T-cell (primary cell): ENCODE data around the gene NABP2. TPM values are rescaled to one million over a fixed set of nuclear protein-coding genes. Genes with fewer than 3 reads are reported as not detected.

ENCODE experiments used
- ATAC-seq, 4 experiments: fragments of 200-7000 bp in 3 of 4; fragments of 150-1000 bp in 1 of 4; cut with Tn5 transposase; replicated peaks in 1 of 4; 1 replicate in 3 of 4; 2 replicates in 1 of 4; pipeline ENCODE4 v1.10.0; 2021; ENCODE audit warnings: moderate library complexity in 3 of 4, mild to moderate bottlenecking in 2 of 4, moderate number of reproducible peaks in 1 of 4
- CTCF ChIA-PET, 2 donors: fragments of 300-600 bp; sonication (Branson Sonifier 250); formaldehyde crosslinking; loops; one replicate each; lab custom pipeline; 2022; ENCODE audit warnings: antibody characterized with exemption in 2 of 2; lab: Charles Lee
- POLR2A ChIA-PET, 2 donors: fragments of 300-600 bp; sonication (Branson Sonifier 250); formaldehyde crosslinking; loops; one replicate each; lab custom pipeline; 2022; ENCODE audit warnings: antibody characterized with exemption in 2 of 2; lab: Charles Lee
- DNase-seq, 35 experiments: peaks; one replicate each; pipeline versions ENCODE4 v3.0.0 to v3.0.0-alpha.2; 2013 to 2023
- H3K27ac ChIP-seq: one replicate; pipeline ENCODE4 v1.5.1; 2013; ENCODE audit warnings: low read length
- H3K27me3 ChIP-seq, 2 experiments: replicated peaks in 1 of 2; 1 replicate in 1 of 2; 2 replicates in 1 of 2; pipeline versions ENCODE4 v1.6.1 to v1.7.0; 2013; ENCODE audit warnings: low read length in 1 of 2, mixed read lengths in 1 of 2; ENCODE audit not compliant: control insufficient read depth in 2 of 2, insufficient read depth in 2 of 2; ENCODE audit errors: extremely low read depth in 1 of 2
- H3K36me3 ChIP-seq, 2 donors: 1 replicate in 1 of 2; 2 replicates in 1 of 2; pipeline versions ENCODE4 v1.6.1 to v1.7.0; 2013; ENCODE audit warnings: low read length in 1 of 2; ENCODE audit not compliant: control insufficient read depth in 2 of 2, insufficient read depth in 1 of 2; ENCODE audit errors: extremely low read depth in 1 of 2
- H3K4me1 ChIP-seq, 2 experiments: 1 replicate in 1 of 2; 2 replicates in 1 of 2; pipeline versions ENCODE4 v1.6.1 to v1.7.0; 2013; ENCODE audit warnings: low read length in 2 of 2, mixed read lengths in 1 of 2; ENCODE audit not compliant: insufficient read depth in 2 of 2, control insufficient read depth in 1 of 2; ENCODE audit errors: extremely low read depth in 1 of 2
- H3K4me3 ChIP-seq, 2 donors: 1 replicate in 1 of 2; 2 replicates in 1 of 2; pipeline versions ENCODE4 v1.5.1 to v1.7.0; 2013; ENCODE audit warnings: mild to moderate bottlenecking in 2 of 2, low read length in 1 of 2, moderate library complexity in 1 of 2; ENCODE audit not compliant: control insufficient read depth in 1 of 2; ENCODE audit errors: extremely low read depth in 1 of 2
- H3K9me3 ChIP-seq: 2 replicates; pipeline ENCODE4 v1.7.0; 2013
- H3K27ac Mint-ChIP-seq, 2 donors: one replicate each; pipeline ENCODE4 v1.8.0; 2020 to 2021; ENCODE audit warnings: mild to moderate bottlenecking in 2 of 2, mixed read lengths in 2 of 2
- H3K27me3 Mint-ChIP-seq, 2 donors: one replicate each; pipeline ENCODE4 v1.8.0; 2021 to 2022; ENCODE audit warnings: mixed read lengths in 2 of 2
- H3K36me3 Mint-ChIP-seq: one replicate; pipeline ENCODE4 v1.8.0; 2021; ENCODE audit warnings: mixed read lengths
- H3K4me1 Mint-ChIP-seq, 3 donors: one replicate each; pipeline ENCODE4 v1.8.0; 2020 to 2022; ENCODE audit warnings: mixed read lengths in 3 of 3, mild to moderate bottlenecking in 1 of 3
- H3K4me3 Mint-ChIP-seq, 3 donors: one replicate each; pipeline ENCODE4 v1.8.0; 2020 to 2022; ENCODE audit warnings: mild to moderate bottlenecking in 3 of 3, mixed read lengths in 3 of 3, moderate library complexity in 3 of 3
- H3K9me3 Mint-ChIP-seq, 3 donors: one replicate each; pipeline ENCODE4 v1.8.0; 2020 to 2022; ENCODE audit warnings: mixed read lengths in 3 of 3
- WGBS: methylation state at CpG from one replicate; pipeline ENCODE4 v1.1.5; 2013; ENCODE audit warnings: missing lambda C conversion rate; ENCODE audit not compliant: insufficient coverage; 5-methylcytosine and 5-hydroxymethylcytosine counted together
- total RNA-seq, 35 experiments: library from RNA in 6 of 35; stranded (reverse) in 6 of 35; fragments of 120-200 nt in 1 of 35; gene quantifications; one replicate each; pipeline versions ENCODE4 v1.2.1 to v1.2.4 and lab custom pipeline; 2013 to 2026

The NABP2 gene
- total RNA-seq, 5 donors from 2014 or later (not counting 1 experiment from before 2014, with no cell fraction given): 11.8 to 19.1 (median 14.0) TPM

GRCh38 chr12:56234746-56235436 lies 10.7 kb downstream of the NABP2 start:
- no peaks in the 10 kb centered on the region for H3K4me1 Mint-ChIP-seq
- Histone ChIP-seq H3K27me3 (no peaks in the 10 kb centered on the region), H3K36me3 (peaks cover 4 to 9% of the 10 kb centered on the region in 2 donors), H3K27ac (no peak overlapping the region), H3K9me3 (no peaks in the 10 kb centered on the region), H3K4me3 (no peak overlapping the region), H3K4me1 (no peaks in the 10 kb centered on the region)
- H3K4me3 Mint-ChIP-seq: no peak overlapping the region
- DNase-seq (no peak), ATAC-seq (no peak)
- H3K27me3 Mint-ChIP-seq: no peaks in the 10 kb centered on the region
- H3K9me3 Mint-ChIP-seq: no peaks in the 10 kb centered on the region
- no peak overlapping the region for H3K27ac Mint-ChIP-seq
- peaks cover 3% of the 10 kb centered on the region for H3K36me3 Mint-ChIP-seq
- ChIA-PET POLR2A (interaction anchor here in 1 of 2 donors (0.7 kb wide), 1 partner anchor 20 kb away, joined by 7 read pairs; no protein-coding TSS in a partner anchor), CTCF (no interaction called here)
- WGBS: 79% methylated on average over 7 of the region's 16 CpGs

GRCh38 chr12:56236091-56236490 lies 11.9 kb downstream of the NABP2 start:
- H3K27ac Mint-ChIP-seq: no peak overlapping the region
- no peak for DNase-seq
- Histone ChIP-seq H3K9me3 (no peaks in the 10 kb centered on the region), H3K27me3 (no peaks in the 10 kb centered on the region), H3K4me3 (no peak overlapping the region), H3K4me1 (no peaks in the 10 kb centered on the region), H3K36me3 (peaks cover 14 to 18% of the 10 kb centered on the region in 2 donors), H3K27ac (no peak overlapping the region)
- ChIA-PET POLR2A (interaction anchor here in 1 of 2 donors (0.5 kb wide), 1 partner anchor 16 kb away, joined by 3 read pairs; no protein-coding TSS in a partner anchor), CTCF (no interaction called here)
- H3K4me3 Mint-ChIP-seq: no peak overlapping the region
- H3K27me3 Mint-ChIP-seq: no peaks in the 10 kb centered on the region
- ATAC-seq: no peak
- H3K9me3 Mint-ChIP-seq: no peaks in the 10 kb centered on the region
- no peaks in the 10 kb centered on the region for H3K4me1 Mint-ChIP-seq
- WGBS: 92% methylated on average over 5 of the region's 6 CpGs
- peaks cover 5% of the 10 kb centered on the region for H3K36me3 Mint-ChIP-seq

- no peaks in the 10 kb centered on the region for H3K9me3 ChIP-seq
- DNase-seq (no peak), ATAC-seq (no peak)
- Mint-ChIP-seq H3K27ac (no peak overlapping the region), H3K4me3 (no peak overlapping the region), H3K27me3 (no peaks in the 10 kb centered on the region), H3K36me3 (peaks cover 12% of the 10 kb centered on the region), H3K4me1 (no peaks in the 10 kb centered on the region), H3K9me3 (no peaks in the 10 kb centered on the region)
- POLR2A ChIA-PET: no interaction called here
- H3K4me3 ChIP-seq: no peak overlapping the region
- peaks cover 21 to 23% of the 10 kb centered on the region in 2 donors for H3K36me3 ChIP-seq
- no peaks in the 10 kb centered on the region for H3K27me3 ChIP-seq
- CTCF ChIA-PET: no interaction called here
- no peaks in the 10 kb centered on the region for H3K4me1 ChIP-seq
- WGBS: 77% methylated on average over 3 of the region's 5 CpGs
- H3K27ac ChIP-seq: no peak overlapping the region
Measured at GRCh38 chr12:56236985-56237384, 12.8 kb downstream of the NABP2 start.

GRCh38 chr12:56237552-56237951 lies 13.4 kb downstream of the NABP2 start:
- WGBS: no CpG with 5 or more reads among the region's 11 CpGs

GRCh38 chr12:56241424-56242303 lies 17.5 kb downstream of the NABP2 start:
- ATAC-seq (no peak), DNase-seq (no peak)
- H3K36me3 Mint-ChIP-seq: peaks cover 33% of the 10 kb centered on the region
- H3K4me3 ChIP-seq: no peak overlapping the region
- H3K36me3 ChIP-seq: peaks cover 46 to 67% of the 10 kb centered on the region in 2 donors
- H3K9me3 ChIP-seq: no peaks in the 10 kb centered on the region
- H3K4me3 Mint-ChIP-seq: no peak overlapping the region
- H3K4me1 ChIP-seq: no peaks in the 10 kb centered on the region
- WGBS: 100% methylated on average over 2 of the region's 9 CpGs
- ChIA-PET POLR2A (interaction anchor here in 1 of 2 donors (0.5 kb wide), 1 partner anchor 23 kb away, joined by 3 read pairs; no protein-coding TSS in a partner anchor), CTCF (no interaction called here)
- no peak overlapping the region for H3K27ac Mint-ChIP-seq
- H3K4me1 Mint-ChIP-seq: no peaks in the 10 kb centered on the region
- no peak overlapping the region for H3K27ac ChIP-seq
- H3K9me3 Mint-ChIP-seq: no peaks in the 10 kb centered on the region
- H3K27me3 Mint-ChIP-seq: no peaks in the 10 kb centered on the region
- no peaks in the 10 kb centered on the region for H3K27me3 ChIP-seq

More at GRCh38 chr12:56237552-56237951, 13.4 kb downstream of the NABP2 start:
- Mint-ChIP-seq H3K9me3 (no peaks in the 10 kb centered on the region), H3K27ac (no peak overlapping the region), H3K27me3 (no peaks in the 10 kb centered on the region), H3K4me1 (no peaks in the 10 kb centered on the region), H3K4me3 (no peak overlapping the region), H3K36me3 (peaks cover 14% of the 10 kb centered on the region)
- ChIA-PET CTCF (no interaction called here), POLR2A (no interaction called here)
- H3K9me3 ChIP-seq: no peaks in the 10 kb centered on the region
- H3K4me3 ChIP-seq: no peak overlapping the region
- DNase-seq (no peak), ATAC-seq (no peak)
- H3K27me3 ChIP-seq: no peaks in the 10 kb centered on the region
- peaks cover 23 to 28% of the 10 kb centered on the region in 2 donors for H3K36me3 ChIP-seq
- no peaks in the 10 kb centered on the region for H3K4me1 ChIP-seq
- H3K27ac ChIP-seq: no peak overlapping the region

GRCh38 chr12:56242986-56243385 lies 18.8 kb downstream of the NABP2 start:
- no peaks in the 10 kb centered on the region for H3K27me3 Mint-ChIP-seq
- no peak overlapping the region for H3K4me3 Mint-ChIP-seq
- no peak for DNase-seq
- peaks cover 0 to 2% of the 10 kb centered on the region in 2 experiments for H3K4me1 ChIP-seq
- 100% methylated on average over 1 of the region's 13 CpGs for WGBS
- H3K4me3 ChIP-seq: no peak overlapping the region
- H3K27ac Mint-ChIP-seq: no peak overlapping the region
- peaks cover 40% of the 10 kb centered on the region for H3K36me3 Mint-ChIP-seq
- ATAC-seq: no peak
- ChIA-PET POLR2A (no interaction called here), CTCF (no interaction called here)
- H3K9me3 Mint-ChIP-seq: no peaks in the 10 kb centered on the region
- H3K36me3 ChIP-seq: peaks cover 40 to 79% of the 10 kb centered on the region in 2 donors
- H3K4me1 Mint-ChIP-seq: no peaks in the 10 kb centered on the region
- no peak overlapping the region for H3K27ac ChIP-seq
- no peaks in the 10 kb centered on the region for H3K9me3 ChIP-seq
- no peaks in the 10 kb centered on the region for H3K27me3 ChIP-seq
